SK-N-SH treated with all-trans-retinoic acid at 6 μM for 48 hours (cell line): ENCODE results near the gene MAST1.

ENCODE experiments used
- ATAC-seq: fragments of 200-7000 bp; cut with Tn5 transposase; 3 replicates; pipeline ENCODE4 v1.9.1; 2020; ENCODE audit warnings: mild to moderate bottlenecking, moderate library complexity
- ARNTL ChIP-seq: fragments of 450-650 bp; formaldehyde crosslinking; IDR thresholded peaks from 2 replicates; pipeline ENCODE4 v1.5.0; 2020; ENCODE audit warnings: low read depth, mild to moderate bottlenecking, moderate library complexity, borderline replicate concordance
- BACH2 ChIP-seq: fragments of 250-450 bp; sonication (Bioruptor Pico); IDR thresholded peaks from 2 replicates; pipeline ENCODE4 v1.9.0; 2021; ENCODE audit warnings: mild to moderate bottlenecking, borderline replicate concordance
- CSDC2 ChIP-seq: fragments of 250-450 bp; sonication (Bioruptor Pico); IDR thresholded peaks from 2 replicates; pipeline ENCODE4 v1.5.0; 2020; ENCODE audit warnings: mild to moderate bottlenecking, moderate library complexity
- ESRRG ChIP-seq: fragments of 250-450 bp; sonication (Bioruptor Pico); IDR thresholded peaks from 2 replicates; pipeline ENCODE4 v1.6.1; 2021; ENCODE audit warnings: mild to moderate bottlenecking
- ISL1 ChIP-seq: fragments of 250-450 bp; sonication (Bioruptor Pico); IDR thresholded peaks from 2 replicates; pipeline ENCODE4 v2.1.2; 2022; ENCODE audit warnings: mild to moderate bottlenecking, moderate library complexity
- OSR1 ChIP-seq: fragments of 250-450 bp; sonication (Bioruptor Pico); IDR thresholded peaks from 2 replicates; pipeline ENCODE4 v1.8.0; 2022; ENCODE audit warnings: moderate library complexity, mild to moderate bottlenecking, inconsistent platforms
- PPARA ChIP-seq: fragments of 250-450 bp; sonication (Bioruptor Pico); IDR thresholded peaks from 2 replicates; pipeline ENCODE4 v1.5.0; 2020; ENCODE audit warnings: mild to moderate bottlenecking, borderline replicate concordance
- RARB ChIP-seq: fragments of 250-450 bp; sonication (Bioruptor Pico); IDR thresholded peaks from 2 replicates; pipeline ENCODE4 v1.8.0; 2021; ENCODE audit warnings: mild to moderate bottlenecking, moderate library complexity
- SNAI2 ChIP-seq: fragments of 250-450 bp; sonication (Bioruptor Pico); IDR thresholded peaks from 2 replicates; pipeline ENCODE4 v1.5.0; 2020; ENCODE audit warnings: mild to moderate bottlenecking, moderate library complexity
- TCF4 ChIP-seq: fragments of 250-450 bp; sonication (Bioruptor Pico); IDR thresholded peaks from 2 replicates; pipeline ENCODE4 v1.8.0; 2021; ENCODE audit warnings: mild to moderate bottlenecking, moderate library complexity, borderline replicate concordance
- TOX ChIP-seq: fragments of 250-450 bp; sonication (Bioruptor Pico); IDR thresholded peaks from 2 replicates; pipeline ENCODE4 v1.8.0; 2021; ENCODE audit warnings: mild to moderate bottlenecking, moderate library complexity, borderline replicate concordance
- ZC3H10 ChIP-seq: fragments of 250-450 bp; sonication (Bioruptor Pico); IDR thresholded peaks from 2 replicates; pipeline ENCODE4 v1.5.1; 2021; ENCODE audit warnings: mild to moderate bottlenecking, moderate library complexity
- ZFP3 ChIP-seq: fragments of 250-450 bp; sonication (Bioruptor Pico); IDR thresholded peaks from 2 replicates; pipeline ENCODE4 v1.5.0; 2020; ENCODE audit warnings: mild to moderate bottlenecking, moderate library complexity
- ZNF565 ChIP-seq: fragments of 450-650 bp; formaldehyde crosslinking; conservative IDR thresholded peaks from 2 replicates; pipeline ENCODE4 v1.5.0; 2020; ENCODE audit warnings: low read depth, mild to moderate bottlenecking, moderate library complexity
- ZNF70 ChIP-seq: fragments of 450-650 bp; formaldehyde crosslinking; IDR thresholded peaks from 2 replicates; pipeline ENCODE4 v1.5.0; 2020; ENCODE audit warnings: mild to moderate bottlenecking, moderate library complexity
- ZNF8 ChIP-seq: fragments of 450-650 bp; formaldehyde crosslinking; IDR thresholded peaks from 2 replicates; pipeline ENCODE4 v1.5.0; 2020; ENCODE audit warnings: mild to moderate bottlenecking, moderate library complexity
- TF ChIP-seq, protein P1 (sequence below): fragments of 250-450 bp; sonication (Bioruptor Pico); IDR thresholded peaks from 2 replicates; pipeline ENCODE4 v1.8.0; 2020; ENCODE audit warnings: mild to moderate bottlenecking, moderate library complexity, borderline replicate concordance
- TF ChIP-seq, protein P2 (sequence below): fragments of 250-450 bp; sonication (Bioruptor Pico); IDR thresholded peaks from 2 replicates; pipeline ENCODE4 v1.5.1; 2020; ENCODE audit warnings: low read depth, mild to moderate bottlenecking, moderate library complexity
- TF ChIP-seq, protein P3 (sequence below): fragments of 250-450 bp; sonication (Bioruptor Pico); IDR thresholded peaks from 2 replicates; pipeline ENCODE4 v1.5.1; 2021; ENCODE audit warnings: mild to moderate bottlenecking, moderate library complexity
- TF ChIP-seq, protein P4 (sequence below): fragments of 250-450 bp; sonication (Bioruptor Pico); IDR thresholded peaks from 2 replicates; pipeline ENCODE4 v1.8.0; 2021; ENCODE audit warnings: low read depth, mild to moderate bottlenecking, moderate library complexity, borderline replicate concordance

The MAST1 gene

DNA sequence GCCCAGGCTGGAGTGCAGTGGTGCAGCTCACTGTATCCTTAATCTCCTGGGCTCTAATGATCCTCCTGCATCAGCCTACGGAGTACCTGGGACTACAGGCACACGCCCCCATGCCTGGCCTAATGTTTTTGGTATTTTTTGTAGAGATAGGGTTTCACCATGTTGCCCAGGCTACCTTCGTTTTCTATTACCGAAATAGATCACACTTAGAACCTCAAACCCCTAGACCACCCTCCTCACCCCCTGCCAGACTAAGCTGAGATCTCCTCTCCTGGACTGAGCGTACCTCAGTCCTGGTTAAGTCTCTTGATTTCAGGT lies 48.3 kb downstream of the MAST1 start:
- no peak for ATAC-seq
- TF ChIP-seq, protein P1, sequence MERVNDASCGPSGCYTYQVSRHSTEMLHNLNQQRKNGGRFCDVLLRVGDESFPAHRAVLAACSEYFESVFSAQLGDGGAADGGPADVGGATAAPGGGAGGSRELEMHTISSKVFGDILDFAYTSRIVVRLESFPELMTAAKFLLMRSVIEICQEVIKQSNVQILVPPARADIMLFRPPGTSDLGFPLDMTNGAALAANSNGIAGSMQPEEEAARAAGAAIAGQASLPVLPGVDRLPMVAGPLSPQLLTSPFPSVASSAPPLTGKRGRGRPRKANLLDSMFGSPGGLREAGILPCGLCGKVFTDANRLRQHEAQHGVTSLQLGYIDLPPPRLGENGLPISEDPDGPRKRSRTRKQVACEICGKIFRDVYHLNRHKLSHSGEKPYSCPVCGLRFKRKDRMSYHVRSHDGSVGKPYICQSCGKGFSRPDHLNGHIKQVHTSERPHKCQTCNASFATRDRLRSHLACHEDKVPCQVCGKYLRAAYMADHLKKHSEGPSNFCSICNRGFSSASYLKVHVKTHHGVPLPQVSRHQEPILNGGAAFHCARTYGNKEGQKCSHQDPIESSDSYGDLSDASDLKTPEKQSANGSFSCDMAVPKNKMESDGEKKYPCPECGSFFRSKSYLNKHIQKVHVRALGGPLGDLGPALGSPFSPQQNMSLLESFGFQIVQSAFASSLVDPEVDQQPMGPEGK = no peak
- TF ChIP-seq BACH2 (CRISPR knock-in tag) (no peak), OSR1 (no peak), ZNF565 (CRISPR knock-in tag) (no peak), SNAI2 (CRISPR knock-in tag) (no peak), ZNF70 (CRISPR knock-in tag) (no peak), PPARA (CRISPR knock-in tag) (no peak), ZFP3 (CRISPR knock-in tag) (no peak), ESRRG (CRISPR knock-in tag) (no peak), CSDC2 (CRISPR knock-in tag) (no peak), RARB (CRISPR knock-in tag) (no peak), ZNF8 (CRISPR knock-in tag) (no peak), ARNTL (CRISPR knock-in tag) (no peak), TCF4 (CRISPR knock-in tag) (no peak), ISL1 (CRISPR knock-in tag) (no peak), ZC3H10 (CRISPR knock-in tag) (no peak)
- TF ChIP-seq, protein P2, sequence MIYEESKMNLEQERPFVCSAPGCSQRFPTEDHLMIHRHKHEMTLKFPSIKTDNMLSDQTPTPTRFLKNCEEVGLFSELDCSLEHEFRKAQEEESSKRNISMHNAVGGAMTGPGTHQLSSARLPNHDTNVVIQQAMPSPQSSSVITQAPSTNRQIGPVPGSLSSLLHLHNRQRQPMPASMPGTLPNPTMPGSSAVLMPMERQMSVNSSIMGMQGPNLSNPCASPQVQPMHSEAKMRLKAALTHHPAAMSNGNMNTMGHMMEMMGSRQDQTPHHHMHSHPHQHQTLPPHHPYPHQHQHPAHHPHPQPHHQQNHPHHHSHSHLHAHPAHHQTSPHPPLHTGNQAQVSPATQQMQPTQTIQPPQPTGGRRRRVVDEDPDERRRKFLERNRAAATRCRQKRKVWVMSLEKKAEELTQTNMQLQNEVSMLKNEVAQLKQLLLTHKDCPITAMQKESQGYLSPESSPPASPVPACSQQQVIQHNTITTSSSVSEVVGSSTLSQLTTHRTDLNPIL (CRISPR knock-in tag) = no peak
- TF ChIP-seq, protein P3, sequence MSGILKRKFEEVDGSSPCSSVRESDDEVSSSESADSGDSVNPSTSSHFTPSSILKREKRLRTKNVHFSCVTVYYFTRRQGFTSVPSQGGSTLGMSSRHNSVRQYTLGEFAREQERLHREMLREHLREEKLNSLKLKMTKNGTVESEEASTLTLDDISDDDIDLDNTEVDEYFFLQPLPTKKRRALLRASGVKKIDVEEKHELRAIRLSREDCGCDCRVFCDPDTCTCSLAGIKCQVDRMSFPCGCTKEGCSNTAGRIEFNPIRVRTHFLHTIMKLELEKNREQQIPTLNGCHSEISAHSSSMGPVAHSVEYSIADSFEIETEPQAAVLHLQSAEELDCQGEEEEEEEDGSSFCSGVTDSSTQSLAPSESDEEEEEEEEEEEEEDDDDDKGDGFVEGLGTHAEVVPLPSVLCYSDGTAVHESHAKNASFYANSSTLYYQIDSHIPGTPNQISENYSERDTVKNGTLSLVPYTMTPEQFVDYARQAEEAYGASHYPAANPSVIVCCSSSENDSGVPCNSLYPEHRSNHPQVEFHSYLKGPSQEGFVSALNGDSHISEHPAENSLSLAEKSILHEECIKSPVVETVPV (CRISPR knock-in tag) = no peak
- TF ChIP-seq, protein P4, sequence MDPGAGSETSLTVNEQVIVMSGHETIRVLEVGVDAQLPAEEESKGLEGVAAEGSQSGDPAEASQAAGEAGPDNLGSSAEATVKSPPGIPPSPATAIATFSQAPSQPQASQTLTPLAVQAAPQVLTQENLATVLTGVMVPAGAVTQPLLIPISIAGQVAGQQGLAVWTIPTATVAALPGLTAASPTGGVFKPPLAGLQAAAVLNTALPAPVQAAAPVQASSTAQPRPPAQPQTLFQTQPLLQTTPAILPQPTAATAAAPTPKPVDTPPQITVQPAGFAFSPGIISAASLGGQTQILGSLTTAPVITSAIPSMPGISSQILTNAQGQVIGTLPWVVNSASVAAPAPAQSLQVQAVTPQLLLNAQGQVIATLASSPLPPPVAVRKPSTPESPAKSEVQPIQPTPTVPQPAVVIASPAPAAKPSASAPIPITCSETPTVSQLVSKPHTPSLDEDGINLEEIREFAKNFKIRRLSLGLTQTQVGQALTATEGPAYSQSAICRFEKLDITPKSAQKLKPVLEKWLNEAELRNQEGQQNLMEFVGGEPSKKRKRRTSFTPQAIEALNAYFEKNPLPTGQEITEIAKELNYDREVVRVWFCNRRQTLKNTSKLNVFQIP (CRISPR knock-in tag) = no peak

DNA sequence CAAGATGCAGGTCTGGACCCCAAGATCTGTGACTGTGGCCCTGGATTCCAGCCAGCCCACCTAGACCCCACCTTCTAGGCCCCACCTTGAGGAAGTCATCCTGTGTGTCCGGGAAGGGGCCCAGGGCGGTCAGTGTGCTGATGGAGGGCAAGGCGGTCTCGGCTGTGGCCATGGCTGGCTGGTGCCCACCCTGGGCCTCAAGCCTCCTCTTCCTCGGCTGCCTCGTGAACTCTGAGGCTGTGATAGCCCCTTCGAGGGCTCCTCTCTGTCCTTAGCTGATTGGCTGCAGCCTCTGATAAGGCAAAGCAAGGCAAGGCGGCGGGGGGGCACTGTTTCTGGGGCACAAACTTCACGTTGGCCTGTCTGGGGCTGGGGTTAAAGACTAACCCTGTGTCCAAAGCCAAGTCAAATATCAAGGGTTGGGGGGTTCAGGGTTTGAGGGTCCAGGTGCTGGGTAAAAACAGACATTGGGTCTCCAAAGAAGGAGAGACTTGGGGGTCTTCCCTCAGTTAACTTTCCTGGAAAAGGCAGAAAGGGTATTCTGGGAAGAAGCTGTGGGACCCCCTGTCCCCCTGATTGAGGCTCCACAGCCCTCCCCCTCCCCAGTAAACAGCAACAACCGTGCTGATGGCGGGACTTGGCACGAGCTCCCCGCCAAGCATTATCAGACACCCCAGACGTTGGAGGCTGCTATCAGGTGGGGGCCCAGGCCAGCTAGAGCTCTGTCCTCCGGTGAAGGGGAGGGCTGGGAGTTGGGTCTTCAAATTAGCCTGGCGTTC lies 48.8 kb downstream of the MAST1 start, which contains the start of gene KLF1:
KLF1 (minus strand) TSS at position 233 of the 779 bp plus-strand sequence; CDS start at position 172, 61 bp downstream.
- no peak for ATAC-seq
- no peak for TF ChIP-seq ZNF565 (CRISPR knock-in tag)
- TF ChIP-seq ESRRG (CRISPR knock-in tag) = no peak
- no peak for TF ChIP-seq CSDC2 (CRISPR knock-in tag)
- no peak for TF ChIP-seq ISL1 (CRISPR knock-in tag)
- no peak for TF ChIP-seq OSR1
- TF ChIP-seq PPARA (CRISPR knock-in tag) = no peak
- TF ChIP-seq, protein P3 (CRISPR knock-in tag) = no peak
- TF ChIP-seq RARB (CRISPR knock-in tag) = no peak
- no peak for TF ChIP-seq ARNTL (CRISPR knock-in tag)
- no peak for TF ChIP-seq BACH2 (CRISPR knock-in tag)
- TF ChIP-seq, all 23 proteins: peak for 0

DNA sequence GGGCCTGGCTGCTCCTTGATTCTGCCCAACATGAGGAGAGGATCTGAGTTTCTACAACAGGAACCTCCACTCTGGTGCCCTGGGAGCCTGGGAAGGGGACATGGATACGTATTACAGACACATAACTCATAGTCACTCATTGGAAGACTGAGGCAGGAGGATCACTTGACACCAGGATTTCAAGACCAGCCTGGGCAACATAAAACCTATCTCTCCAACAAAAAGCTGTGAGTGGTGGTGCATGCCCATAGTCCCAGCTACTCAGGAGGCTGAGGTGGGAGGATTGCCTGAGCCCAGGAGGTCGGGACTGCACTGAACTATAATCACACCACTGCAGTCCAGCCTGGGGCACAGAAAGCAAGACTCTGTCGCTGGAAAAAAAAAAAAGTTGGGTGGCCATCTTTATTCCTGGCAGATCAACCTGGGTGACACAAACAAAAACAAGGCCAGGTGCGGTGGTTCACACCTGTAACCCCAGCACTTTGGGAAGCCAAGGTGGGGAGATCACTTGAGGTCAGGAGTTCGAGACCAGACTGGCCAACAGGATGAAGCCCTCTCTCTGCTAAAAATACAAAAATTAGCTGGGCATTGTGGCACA lies 49.8 kb downstream of the MAST1 start:
- no peak for TF ChIP-seq TOX
- no peak for TF ChIP-seq ISL1 (CRISPR knock-in tag)
- TF ChIP-seq, all 23 proteins: peak for 0

More for the DNA sequence above, 49.8 kb downstream of the MAST1 start:
- no peak for ATAC-seq
